Central memory CD4-positive, alpha-beta T cell (primary cell): ENCODE results near the gene CCNL2.
"Not testable (repeated sequence)": the region's sequence is repeated elsewhere in the genome, so short reads cannot be mapped to it uniquely, and the experiment has no call there.

ENCODE experiments used
- DNase-seq: peaks from one replicate; pipeline ENCODE4 v3.0.0; 2022

The CCNL2 gene

GRCh38 chr1:1432274-1432950 lies 33.3 kb upstream of the CCNL2 start:
- DNase-seq: no peak

DNA sequence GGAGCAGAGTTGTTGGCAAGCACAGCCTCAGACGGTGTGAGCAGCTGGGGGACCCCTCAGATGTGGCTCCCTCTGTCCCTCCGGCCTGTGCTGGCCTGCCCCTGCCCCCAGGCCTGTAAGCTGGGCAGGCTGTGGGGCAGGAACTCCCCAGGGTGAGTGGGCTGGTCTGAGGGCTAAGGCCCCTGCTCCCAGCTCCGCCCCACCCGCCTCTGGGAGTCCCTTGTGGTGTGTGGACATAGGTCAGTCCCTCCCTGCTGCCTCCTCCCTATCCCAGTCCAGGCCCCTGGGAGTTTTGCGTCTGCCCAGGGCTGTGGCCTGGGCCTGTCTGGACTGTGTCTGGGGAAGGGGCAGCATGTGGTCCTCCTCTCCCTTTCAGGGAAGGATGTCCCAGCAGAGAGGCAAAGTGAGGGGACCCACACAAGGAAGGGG lies 32.7 kb upstream of the CCNL2 start:
- DNase-seq: no peak

DNA sequence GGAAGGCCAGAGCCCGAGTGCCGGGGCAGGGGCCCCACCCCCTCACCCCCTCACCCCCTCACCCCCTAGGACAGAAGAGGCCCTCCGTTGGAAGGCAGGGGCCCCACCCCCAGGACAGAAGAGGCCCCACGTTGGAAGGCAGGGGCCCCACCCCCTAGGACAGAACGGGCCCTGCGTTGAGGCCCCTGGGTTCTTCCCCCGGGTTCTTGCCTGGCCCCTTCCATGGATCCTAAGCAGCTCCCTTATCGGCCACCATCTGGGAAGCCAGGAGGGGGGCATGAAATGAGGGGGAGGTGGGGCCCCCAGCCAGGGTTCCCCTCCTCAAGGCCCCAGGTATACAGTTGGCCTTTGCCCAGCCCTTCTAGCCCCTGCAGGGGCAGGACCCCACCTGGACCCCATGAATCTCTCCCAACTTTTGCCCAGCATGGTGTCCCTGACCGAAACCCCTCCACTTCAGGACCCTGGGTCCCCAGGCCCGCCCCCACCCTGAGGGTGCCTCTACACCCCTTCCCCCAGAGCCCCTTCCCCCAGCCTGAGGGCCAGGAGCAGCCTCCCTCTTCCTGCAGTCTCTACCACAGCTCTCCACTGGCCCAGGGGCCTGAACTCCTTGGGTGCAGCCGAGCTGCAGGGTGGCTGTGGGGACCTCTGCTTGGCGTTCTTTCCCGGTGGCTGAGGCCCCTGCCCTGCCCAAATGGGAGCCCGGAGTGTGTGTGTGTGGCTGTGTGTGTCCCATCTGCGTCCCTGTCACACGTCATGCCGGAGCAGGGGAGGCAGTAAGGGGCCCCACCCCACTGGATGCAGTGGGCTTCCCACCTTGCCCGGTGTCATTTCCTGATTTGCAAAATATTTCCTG lies 32.1 kb upstream of the CCNL2 start:
- DNase-seq: no peak

- DNase-seq: no peak
Measured at GRCh38 chr1:1430114-1430982, 31.2 kb upstream of the CCNL2 start.

DNA sequence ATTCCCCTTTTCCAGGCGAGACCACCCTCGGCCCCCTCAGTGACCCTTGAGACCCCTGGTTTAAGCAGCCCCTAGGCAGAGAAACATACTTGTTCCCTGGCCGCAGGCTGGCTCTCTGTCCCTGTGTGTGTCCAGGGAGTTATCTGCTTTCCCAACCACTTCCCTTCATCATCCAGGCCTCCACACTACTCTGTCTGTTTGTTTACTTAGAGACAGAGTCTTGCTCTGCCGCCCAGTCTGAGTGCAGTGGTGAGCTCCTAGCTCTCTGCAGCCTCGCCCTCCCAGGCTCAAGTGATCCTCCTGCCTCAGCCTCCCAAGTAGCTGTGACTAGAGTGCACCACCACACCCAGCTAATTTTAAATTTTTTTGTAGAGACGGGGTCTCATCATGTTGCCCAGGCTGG lies 30.5 kb upstream of the CCNL2 start:
- DNase-seq: no peak

DNA sequence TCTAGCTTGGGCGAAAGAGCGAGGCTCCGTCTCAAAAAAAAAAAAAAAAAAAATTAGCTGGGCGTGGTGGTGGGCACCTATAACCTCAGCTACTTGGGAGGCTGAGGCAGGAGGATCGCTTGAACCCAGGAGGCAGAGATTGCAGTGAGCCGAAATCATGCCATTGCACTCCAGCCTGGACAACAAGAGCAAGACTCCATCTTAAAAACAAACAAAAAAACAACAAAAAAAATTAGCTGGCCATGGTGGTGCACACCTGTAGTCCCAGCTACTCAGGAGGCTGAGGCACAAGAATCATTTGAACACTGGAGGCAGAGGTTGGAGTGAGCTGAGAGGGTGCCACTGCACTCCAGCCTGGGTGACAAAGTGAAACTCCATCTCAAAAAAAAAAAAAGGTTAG lies 29.8 kb upstream of the CCNL2 start:
- not testable (repeated sequence) for DNase-seq

GRCh38 chr1:1428174-1428573 lies 29.0 kb upstream of the CCNL2 start:
- no peak for DNase-seq

DNA sequence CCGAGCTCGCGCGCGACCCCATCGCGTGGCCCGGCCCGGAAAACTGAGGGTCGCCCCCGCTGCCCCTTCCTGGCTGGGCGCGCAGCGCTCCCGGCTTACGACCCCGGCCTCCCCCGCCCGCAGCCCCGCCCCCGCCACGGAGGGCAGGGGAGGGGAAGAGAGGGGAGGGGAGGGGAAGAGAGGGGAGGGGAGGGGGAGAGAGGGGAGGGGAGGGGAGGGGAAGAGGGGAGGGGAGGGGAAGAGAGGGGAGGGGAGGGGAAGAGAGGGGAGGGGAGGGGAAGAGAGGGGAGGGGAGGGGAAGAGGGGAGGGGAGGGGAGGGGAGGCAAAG lies 28.6 kb upstream of the CCNL2 start:
- no peak for DNase-seq

GRCh38 chr1:1427106-1427819 lies 28.1 kb upstream of the CCNL2 start:
- DNase-seq: no peak

- no peak for DNase-seq
Measured at GRCh38 chr1:1426496-1427105, 27.5 kb upstream of the CCNL2 start.

- DNase-seq: no peak
Measured at GRCh38 chr1:1425753-1426495, 26.8 kb upstream of the CCNL2 start.

DNA sequence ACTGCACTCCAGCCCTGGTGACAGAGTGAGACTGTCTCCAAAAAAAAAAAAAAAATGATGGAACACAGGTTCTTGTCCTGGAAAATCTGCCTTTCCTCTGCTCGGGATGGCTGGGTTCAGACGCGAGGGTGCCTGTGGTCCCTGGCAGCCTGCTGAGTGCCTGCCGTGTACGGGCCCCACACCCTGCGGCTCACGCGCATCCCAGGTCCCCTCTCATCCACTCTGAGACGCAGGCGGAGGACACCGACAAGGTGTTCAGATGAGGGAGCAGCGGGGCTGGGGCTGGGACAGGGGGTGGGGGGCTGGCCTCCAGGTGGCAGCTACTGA lies 26.3 kb upstream of the CCNL2 start:
- no peak for DNase-seq

DNA sequence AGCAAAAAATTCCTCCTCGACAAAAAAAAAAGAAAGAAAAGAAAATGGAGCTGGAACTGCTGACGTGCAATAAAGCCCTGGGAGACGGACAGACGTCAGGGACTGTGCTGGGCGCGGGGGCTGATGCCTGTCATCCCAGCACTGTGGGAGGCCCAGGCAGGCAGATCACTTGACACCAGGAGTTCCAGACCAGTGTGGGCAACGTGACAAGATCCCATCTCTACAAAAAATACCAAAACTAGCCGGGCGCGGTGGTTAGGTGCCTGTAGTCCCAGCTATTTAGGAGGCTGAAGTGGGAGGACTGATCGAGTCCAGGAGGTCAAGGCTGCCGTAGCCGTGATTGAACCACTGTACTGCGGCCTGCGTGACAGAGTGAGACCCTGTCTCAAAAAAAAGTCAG lies 25.6 kb upstream of the CCNL2 start:
- no peak for DNase-seq

- no peak for DNase-seq
Measured at GRCh38 chr1:1423245-1423597, 24.1 kb upstream of the CCNL2 start.

GRCh38 chr1:1422465-1423244 lies 23.5 kb upstream of the CCNL2 start:
- no peak for DNase-seq

GRCh38 chr1:1421907-1422464 lies 22.9 kb upstream of the CCNL2 start:
- DNase-seq: no peak

DNA sequence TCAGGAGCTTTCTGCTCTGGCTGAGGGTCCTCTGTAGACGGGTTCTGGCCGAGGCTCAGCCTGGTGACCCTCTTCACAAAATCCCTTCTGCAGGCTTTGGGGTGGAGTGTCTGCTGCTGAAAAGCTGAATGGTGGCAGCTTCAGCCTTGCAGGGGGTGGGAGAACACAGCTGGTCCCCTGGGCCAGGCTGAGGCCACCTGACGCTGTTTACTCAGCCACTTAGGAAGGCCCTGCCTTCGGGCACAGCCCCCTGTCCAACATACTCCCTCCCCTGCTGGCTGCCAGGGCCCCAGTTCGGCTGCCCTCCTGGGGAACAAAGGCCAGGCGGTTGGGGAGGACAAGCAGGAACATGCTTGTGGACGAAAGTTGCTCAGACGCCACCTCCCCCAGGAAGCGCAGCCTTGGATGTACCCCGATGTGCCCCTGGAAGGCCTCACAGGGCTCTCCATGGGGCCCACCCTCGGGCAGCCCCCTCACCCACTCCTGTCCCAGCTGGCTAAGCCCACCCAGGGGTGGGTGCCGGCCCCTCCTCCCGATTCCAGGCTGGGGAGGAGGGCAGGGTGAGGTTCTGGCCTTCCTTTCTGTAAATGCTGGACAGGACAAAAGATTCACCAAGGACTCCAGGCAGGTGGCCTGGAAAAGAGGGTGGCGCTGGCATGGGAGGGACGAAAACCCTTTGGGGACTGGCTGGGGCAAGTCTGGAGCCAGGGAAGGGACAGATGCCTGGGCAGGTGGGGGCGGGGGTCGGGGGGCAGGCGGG lies 22.2 kb upstream of the CCNL2 start, which contains the start of gene ANKRD65:
Gene ANKRD65, minus strand, starts transcription at position 130 of the 760 bp plus-strand sequence. CDS start 271 bp downstream, outside the sequence.
- no peak for DNase-seq

DNA sequence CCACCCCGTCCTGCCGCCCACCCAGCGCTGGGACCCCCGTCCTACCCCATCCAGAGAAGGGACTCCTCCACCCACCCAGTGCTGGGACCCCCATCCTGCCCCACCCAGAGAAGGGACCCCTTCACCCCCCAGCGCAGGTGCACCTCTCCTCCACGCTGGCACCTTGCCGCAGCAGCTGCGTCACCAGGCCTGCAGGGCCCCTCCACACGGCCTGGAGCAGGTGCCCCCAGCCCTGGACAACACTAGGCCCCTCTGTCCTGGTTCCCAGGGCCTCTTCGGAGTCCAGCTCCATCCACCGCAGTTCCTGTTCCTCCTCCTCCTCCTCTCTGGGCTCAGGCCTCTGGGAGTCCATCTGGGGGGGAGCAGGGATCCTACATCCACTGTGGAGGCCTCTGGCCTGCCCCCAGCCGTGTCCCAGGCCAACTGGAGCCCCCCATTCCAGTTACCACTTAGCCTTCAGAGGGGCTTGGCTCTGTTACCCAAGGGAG lies 21.6 kb upstream of the CCNL2 start:
- DNase-seq: no peak

- DNase-seq: no peak
Measured at GRCh38 chr1:1419813-1420653, 20.9 kb upstream of the CCNL2 start.
